GM19351 (cell line): ENCODE measurements around the gene GATA5.
"Not testable (repeated sequence)": the region's sequence is repeated elsewhere in the genome, so short reads cannot be mapped to it uniquely, and the experiment has no call there.

ENCODE experiments used
- ATAC-seq: cut with Tn5 transposase; IDR thresholded peaks from one replicate; pipeline ENCODE4 v1.9.1; 2021; ENCODE audit warnings: mild to moderate bottlenecking, moderate library complexity; ENCODE audit not compliant: unreplicated experiment

The GATA5 gene

DNA sequence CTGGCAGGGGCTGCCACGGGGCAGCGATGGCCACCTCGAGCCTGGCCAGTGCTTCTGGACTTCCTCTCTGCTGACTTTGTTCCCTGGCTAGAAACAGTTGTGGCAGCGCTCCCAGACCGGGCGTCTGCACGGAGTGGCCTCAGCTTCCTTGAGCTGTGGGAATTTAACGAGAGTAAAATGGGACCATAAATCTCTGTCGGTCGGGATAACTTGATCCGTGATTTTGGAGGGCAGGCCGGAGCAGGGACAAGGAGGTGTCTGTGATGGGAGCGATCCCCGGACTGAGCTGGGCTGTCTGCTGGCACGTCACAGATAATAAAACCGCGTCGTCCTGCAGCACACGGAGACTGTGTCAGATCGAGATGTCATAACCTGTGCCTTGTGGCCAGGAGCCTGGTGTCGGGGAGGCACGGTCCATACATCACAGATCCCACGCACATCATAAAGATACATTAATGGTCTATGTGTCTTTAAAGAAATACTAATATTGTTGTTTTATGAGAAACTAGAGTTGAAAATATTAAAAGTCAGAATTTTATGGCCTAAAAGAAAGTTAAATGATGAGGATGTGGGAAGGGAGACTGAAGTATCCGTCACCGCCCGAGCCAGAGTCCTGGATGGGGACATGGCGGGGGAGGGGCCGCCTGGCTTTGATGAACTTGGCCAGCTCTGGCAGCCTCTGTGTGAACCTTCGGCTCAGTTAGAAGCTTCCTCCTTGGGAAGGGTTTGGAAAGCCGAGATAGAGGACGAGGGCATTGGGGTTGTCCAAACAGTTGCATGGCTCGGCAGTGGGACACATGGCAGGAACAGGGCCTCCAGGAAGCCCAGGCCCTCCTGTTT is 41.9 kb downstream of the GATA5 start:
- ATAC-seq: no peak

DNA sequence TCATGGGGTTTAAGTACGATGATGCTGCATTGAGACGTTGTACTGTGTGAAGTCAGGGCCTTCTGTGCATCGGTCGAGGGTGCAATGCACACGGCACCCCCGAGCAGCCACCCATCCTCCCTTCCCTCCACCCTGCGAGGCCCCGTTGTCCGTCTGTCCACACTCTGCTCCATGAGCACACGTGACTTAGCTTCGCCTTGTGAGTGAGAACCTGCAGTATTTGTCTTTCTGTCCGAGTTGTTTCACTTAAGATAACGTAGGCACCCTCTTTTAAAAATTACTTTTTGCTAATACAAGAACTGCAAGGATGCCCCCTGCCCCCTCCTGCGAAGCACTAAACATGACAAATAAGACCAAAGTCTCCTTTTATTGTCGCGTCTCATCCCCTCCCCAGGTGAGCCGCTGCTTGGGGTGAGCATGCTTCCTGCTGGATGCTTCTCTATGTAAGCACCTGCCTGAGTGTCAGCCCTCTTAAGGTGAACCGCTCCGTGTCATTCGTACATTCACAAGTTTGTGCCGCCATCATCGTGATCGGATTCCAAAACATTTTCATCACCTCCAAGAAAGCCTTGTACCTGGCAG is 44.8 kb downstream of the GATA5 start:
- no peak for ATAC-seq

DNA sequence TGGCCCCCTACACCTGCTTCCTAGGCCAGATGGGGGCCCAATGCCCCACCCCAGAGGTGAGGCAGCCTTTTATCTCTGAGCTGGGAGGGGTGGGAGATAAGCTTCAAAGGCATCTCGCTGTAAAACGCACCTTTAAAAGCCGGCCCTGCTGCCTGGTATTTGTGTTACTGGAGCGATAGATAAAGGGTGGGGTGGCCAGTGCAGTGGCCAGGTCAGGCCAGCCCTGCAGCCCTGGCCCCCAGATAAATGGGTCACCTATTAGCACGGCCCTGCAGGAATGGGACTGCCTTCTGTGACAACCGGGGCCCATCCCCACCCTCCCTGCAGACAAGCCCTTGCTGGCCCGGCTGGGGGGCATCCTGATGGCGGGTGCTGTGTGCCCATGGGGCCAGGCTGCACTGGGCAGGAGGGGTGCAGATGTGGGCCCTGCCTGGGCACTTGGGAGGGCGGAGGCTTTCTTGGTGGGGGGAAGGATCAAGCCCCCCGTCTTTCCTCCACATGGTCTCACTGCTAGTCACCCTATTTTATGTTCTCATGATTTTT is 45.4 kb downstream of the GATA5 start:
- ATAC-seq: no peak

DNA sequence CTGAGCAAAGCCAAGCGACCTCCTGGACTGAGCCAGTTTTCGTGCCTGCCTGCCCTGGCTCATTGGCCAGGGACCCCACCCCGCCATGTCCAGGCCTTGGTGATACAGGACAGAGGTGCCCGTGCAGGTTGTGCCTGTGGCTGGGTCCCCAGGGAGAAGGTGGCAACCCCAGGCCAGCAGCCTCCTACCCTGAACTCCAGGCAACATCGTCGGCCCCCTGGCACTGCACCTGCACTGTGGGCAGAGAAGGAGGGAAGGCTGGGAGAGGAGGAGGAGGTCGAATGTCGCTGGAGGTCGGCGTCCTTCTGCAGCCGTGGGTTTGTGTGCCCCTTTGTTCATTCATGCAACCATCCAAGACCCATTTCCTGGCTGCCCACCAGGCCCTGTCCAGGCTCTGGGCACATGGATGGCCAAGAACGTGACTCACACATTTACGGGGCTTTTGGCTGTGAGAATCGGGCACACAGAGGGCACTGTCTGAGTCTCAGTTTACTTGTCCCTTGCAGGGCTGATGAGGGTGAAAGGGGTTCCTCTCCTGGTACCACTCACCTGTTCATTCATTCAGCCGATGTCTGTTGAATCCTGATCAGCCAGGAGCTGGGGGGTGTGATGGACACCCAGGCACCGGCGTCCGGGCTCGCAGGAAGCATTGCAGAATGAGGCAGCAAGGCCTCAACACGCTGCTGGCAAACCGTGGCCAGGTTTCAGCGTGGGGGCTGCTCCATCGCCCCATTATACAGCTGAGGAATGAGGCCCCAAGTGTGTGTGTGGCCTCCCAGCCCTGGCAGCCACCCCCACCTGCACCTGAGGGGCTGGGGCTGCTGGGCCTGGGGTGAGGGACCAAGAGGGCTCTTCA is 46.1 kb downstream of the GATA5 start:
- no peak for ATAC-seq

DNA sequence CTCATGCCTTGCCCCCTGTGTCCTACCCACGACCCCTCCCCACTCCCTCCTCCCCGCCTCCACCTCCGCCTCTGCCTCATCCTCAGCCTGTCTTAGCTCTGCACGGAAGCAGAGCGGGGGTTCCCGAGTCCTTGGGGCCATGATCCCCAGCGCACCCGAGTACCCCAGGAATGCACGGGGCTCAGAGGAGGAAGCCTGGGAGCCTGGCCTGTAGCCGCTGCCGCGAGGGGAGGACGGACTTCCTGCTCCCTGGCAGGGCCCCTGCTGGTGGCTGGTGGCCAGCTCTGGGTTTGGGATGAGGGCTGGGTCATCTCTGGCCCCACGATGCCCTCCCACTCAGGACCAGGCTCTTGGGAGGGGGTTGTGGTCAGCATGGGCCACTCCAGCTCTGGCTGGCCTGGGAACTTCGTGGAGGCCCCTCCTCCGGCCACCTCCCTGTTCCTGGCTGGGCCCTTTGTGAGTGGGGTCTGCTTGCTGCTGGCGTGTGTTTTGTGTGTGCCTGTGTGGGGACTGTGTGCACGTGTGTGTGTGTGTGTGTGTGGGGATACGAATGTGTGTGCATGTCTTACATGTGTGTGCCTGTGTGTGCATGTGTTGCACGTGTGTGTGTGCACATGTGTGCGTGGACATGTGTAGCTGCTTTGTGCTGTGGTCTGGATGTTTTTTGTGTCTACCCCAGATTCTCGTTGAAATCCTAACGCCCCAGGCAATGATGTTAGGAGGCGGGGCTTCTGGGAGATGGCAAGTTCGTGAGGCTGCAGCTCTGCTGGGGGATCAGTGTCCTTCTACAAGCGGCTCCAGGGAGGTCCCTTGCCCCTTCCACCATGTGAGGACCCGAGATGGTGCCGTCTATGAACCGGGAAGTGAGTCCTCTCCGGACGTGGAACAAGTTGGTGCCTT is 47.1 kb downstream of the GATA5 start:
- ATAC-seq: no peak

DNA sequence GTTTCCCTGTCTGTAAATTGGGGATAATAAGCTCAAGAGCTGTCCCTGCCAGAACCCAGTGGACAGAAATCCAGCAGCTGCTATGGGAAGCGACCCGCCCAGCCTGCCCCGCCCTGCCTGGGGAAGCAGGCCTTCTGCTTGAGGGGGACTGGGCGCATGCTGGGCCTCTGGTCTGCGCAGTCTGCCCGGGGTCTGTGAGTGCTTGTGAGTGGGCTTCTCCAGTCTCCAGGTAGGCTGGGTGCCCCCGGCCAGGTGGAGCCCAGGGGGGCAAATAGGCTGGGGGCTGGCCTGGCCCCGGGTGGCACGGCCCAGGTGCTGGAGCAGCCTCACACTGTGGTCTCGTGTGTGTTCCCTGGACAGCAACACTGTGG is 47.8 kb downstream of the GATA5 start:
- ATAC-seq: no peak

DNA sequence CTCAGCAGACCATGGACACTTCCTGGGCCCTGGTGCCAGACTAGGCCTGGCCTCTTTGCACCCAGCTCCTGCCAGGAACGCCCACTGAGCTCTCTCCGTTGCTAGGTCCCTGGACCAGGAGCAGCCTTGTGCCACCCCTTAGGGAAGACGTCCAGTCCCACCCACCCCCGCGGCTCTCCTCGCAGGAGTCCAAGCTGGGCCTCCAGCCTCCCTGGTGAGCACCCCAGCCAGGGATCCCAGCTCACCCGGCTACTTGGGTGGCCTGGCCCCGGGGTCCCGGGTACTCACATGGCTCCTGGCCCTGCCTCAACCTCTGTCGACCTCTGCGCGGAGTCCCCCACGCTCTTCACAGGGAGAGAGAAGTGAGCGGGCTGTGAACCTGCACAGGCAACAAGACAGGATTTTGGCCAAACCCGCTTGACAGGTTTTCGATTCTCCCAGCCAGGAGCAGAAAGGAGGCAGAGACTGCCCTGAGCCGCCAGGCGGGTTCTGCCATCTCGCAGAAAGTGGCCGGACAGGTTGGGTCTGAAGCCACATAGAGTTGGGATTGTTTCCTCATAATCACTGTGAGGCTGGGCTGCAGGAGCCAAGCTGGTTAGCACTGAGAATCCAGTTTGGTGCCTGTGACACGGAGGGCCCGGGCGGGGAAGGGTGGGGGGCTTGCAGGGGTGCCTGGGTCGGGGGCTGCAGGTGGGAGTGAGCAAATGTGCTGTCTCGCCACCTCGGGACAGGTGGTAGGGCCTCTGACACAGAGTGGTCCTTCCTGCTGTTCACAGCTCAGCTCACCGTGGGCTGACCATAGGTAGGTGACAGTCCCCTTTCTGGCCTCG is 48.4 kb downstream of the GATA5 start, which contains the start of gene RBBP8NL:
RBBP8NL (minus strand) TSS at position 368 of the 830 bp plus-strand sequence. CDS start 7,892 bp downstream, outside the sequence.
- no peak for ATAC-seq

DNA sequence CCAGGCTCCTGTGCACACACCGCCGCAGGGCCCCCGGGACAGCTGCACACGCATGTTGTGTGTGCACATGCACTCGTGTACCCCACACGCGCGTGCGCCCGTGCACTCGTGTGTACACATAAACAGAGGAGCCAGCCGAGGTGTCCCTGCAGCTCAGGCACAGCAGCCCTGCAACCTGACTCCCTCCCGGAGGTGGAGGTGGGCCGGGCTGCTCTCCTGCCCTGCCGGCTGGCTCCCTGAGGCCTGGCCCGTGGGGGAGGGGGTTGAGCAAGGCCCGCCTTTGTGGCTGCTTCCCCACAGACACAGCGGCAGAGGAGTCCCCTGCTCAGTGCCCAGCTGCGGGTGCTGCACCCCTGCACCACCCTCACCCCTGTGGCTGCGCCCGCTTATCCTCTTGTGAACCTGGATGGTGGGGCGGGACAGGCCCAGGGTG is 49.1 kb downstream of the GATA5 start:
- ATAC-seq: no peak

DNA sequence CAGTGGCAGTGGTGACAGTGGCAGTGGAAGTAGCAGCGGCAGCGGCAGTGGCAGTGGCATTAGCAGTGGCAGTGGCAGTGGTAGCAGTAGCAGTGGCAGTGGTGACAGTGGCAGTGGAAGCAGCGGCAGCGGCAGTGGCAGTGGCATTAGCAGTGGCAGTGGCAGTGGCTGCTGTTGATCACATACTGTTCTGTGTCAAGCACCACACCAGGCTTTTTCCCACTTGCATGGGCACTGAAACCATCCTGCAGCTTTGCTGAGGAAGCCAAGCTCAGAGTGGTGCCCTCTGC is 49.8 kb downstream of the GATA5 start:
- ATAC-seq: not testable (repeated sequence)

DNA sequence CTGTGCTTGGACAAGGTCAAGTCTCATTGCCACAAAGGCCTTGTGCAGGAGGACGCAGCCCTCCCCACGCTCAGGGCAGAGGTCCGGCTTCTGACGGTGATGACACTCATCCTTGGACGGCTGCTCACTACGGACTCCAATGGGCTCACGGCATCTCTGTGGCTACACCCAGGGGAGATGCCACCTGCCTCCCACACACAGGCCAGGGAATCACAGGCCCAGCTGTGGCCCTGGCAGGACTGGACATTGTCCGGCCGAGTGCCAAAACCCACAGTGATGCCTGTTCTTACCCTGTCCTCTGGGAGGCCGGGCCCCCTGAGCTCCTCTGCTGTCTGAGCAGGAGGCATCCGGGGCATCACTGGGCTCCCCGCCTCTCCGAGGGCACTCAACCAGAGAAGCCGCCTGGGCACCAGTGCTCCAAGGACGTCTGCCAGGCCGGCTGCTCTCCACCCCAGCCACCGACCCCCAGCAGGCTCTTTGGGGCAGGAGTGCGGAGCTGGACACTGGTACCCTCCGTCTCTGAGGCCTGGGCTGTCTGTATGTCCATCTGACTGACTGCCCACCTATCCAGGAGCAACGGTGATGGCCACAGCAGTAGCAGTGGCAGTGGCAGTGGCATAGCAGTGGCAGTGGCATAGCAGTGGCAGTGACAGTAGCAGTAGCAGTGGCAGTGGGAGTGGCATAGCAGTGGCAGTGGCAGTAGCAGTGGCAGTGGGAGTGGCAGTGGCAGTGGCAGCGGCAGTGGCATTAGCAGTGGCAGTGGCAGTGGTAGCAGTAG is 50.3 kb downstream of the GATA5 start:
- no peak for ATAC-seq

DNA sequence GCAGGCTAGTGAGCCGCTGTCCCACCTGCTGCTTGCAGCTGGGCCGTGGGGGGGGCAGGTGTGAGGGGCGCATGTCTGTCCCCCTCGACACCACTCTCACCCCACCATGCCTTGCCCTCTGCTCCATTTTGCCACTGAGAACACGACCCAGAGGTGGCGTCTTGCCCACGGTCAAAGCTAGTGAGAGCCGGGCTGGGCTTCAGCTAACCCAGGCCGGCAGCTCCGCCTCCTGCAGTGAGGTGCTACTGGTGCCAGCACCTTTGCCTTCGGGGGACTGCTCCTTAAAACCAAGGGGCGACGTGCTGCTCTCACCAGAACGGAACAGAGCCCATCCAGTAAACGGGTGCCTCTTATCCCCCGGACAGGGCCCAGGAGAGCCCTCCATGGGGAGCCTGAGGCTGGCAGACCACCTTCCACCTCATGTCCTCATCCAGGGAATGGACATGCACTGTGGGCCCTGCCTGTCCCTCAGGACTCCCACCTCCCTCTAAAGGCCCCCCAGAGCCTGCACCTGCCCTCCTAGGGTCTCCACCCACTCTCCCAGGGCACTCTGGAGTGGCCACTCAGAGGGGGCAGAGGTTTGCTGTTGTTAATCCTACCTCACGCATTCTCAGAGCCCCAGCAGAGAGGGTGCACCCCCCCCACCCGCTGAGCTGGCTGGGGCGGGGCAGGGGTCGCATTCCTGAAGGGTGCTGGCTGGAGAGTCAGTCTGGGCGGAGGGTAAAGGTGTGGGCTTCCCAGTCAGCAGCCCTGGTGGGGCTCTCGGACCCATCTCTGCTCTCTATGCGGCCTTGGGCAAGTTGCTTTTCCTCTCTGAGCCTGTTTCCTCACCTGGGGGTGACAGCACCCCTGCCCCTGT is 51.3 kb downstream of the GATA5 start:
- no peak for ATAC-seq

DNA sequence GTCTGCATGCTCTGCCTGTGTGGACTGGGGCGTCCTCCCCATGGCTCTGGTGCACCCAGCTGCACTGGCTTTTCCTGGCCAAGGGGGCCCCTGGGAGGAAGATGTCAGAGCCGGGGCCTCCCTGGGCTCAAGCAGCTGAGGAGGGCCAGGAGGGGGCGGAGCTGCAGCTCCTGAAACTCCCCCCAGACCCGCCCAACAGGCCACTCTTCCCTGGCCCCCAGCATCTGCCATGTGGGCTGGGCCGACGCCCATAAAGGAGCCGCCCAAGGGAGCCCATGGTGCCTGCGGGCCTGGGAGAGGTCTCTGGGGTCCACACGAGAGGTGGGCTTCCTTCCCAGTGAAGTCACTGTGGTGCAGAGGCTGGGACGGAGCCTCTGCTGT is 52.5 kb downstream of the GATA5 start:
- ATAC-seq: no peak

DNA sequence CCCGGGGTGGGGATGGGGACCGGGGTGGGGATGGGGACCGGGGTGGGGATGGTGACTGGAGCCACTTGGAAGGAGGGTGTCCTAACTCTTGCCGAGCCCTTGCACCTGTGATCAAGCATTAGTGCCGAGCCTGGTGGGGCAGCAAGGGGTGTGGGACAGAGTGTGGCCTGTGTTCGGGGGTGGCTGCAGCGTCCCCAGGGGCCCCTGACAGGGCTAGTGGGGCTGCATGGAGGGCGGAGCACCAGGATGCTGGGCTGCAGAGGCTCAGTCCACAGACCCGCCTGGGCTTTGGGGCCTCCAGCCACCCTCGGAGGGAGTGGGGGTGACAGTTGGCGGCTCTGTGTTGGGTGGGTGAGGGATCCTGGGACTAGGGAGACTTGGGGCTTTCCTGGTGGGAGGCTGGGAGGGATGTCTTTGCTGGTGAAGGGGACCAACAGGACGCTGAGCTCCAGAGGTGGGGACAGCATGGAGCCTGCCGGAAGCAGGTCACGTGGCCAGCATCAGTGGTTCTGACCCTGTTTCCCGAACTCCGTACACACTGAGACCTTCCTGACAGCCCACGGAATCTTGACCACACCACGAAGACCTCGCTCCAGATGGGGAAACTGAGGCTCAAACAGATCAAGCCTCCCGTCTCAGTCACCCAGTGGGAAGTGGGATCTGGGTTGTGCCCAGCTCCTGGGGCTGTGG is 53.0 kb downstream of the GATA5 start:
- no peak for ATAC-seq

DNA sequence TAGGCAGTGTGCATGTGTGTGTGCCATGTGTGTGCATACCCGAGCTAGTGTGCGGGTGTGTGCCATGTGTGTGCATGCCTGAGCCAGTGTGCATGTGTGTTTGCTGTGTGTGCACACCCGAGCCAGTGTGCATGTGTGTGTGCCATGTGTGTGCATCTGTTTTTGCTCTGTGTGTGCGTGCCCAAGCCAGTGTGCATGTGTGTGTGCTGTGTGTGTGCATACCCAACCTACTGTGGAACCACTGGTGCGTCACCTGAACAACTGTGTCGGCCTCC is 54.1 kb downstream of the GATA5 start:
- ATAC-seq: no peak

DNA sequence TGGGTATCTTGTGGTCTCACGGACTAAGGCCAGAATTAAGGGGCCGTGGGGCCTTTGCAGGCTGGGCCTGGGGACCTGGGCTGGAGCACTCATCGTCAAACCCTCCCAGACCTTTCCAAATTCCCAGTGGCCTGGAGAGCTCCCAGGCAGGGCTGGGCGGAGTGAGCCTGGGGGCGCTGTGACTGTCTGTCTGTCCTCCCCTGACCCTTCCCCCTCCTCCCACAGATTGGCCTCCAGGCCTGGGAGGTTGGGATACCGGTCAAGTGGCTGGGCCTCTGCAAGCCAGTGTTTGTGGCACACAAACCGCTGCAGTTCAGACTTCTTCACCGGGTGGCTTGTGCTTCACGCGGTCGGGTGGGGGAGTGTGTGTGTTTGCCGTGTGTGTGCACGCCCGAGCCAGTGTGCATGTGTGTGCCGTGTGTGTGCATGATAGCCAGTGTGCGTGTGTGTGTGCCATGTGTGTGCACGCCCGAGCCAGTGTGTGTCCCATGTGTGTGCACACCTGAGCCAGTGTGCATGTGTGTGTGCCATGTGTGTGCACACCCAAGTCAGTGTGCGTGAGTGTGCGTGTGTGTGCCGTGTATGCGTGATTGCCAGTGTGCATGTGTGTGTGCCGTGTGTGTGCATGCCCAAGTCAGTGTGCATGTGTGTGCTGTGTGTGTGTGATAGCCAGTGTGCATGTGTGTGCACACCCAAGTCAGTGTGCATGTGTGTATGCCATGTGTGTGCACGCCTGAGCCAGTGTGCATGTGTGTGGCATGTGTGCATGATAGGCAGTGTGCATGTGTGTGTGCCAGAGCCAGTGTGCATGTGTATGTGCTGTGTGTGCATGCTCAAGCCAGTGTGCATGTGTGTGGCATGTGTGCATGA is 54.7 kb downstream of the GATA5 start:
- ATAC-seq: no peak

DNA sequence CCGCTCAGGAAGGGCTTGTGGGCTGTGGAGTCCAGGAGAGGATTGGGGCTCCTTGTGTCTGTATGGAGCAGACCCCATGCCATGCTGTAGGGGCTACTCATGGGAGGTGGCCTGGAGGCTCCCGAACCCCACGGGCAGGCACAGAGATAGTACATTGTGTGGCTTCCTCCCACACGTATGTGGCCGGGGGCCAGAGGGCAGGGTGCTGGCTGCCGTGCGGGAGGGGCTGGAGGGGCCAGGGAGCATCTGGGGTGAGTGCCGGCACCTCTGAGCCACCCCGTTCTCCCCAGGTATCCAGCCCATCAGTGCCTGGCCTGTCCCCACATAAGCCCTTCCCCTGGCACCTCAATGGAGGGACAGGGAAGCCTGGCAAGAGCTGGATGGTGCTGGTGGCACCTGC is 56.0 kb downstream of the GATA5 start:
- ATAC-seq: no peak
